Kidney epithelial cell (primary cell): Measurements from ENCODE around the gene CDH26. TPM values are rescaled to one million over a fixed set of nuclear protein-coding genes. Genes with fewer than 3 reads are reported as not detected.
A peak's percentile ranks its signal among the peaks of the same experiment; 100 is the strongest.

Experiments
- DNase-seq: peaks from one replicate; pipeline ENCODE4 v3.0.0-alpha.2; 2010; ENCODE audit warnings: low read depth
- H3K27me3 ChIP-seq: 2 replicates; pipeline ENCODE4 v1.6.0; 2011; ENCODE audit warnings: low read length; ENCODE audit not compliant: control insufficient read depth, insufficient read depth
- H3K36me3 ChIP-seq: 2 replicates; pipeline ENCODE4 v1.5.1; 2011; ENCODE audit warnings: low read length; ENCODE audit not compliant: control insufficient read depth, insufficient read depth
- H3K4me3 ChIP-seq: 2 replicates; pipeline ENCODE4 v1.5.1; 2011; ENCODE audit warnings: low read depth, mild to moderate bottlenecking, control low read depth, low read length
- CTCF ChIP-seq: IDR thresholded peaks from 2 replicates; pipeline ENCODE4 v1.5.1; 2011; ENCODE audit warnings: mild to moderate bottlenecking, moderate library complexity, low read length, control low read depth, inconsistent platforms; ENCODE audit not compliant: insufficient read depth, poor library complexity, severe bottlenecking
- total RNA-seq: library from RNA; depleted of rRNA; stranded (reverse); fragments of >200 nt; gene quantifications from 2 replicates; pipeline ENCODE4 v1.2.3, GENCODE V29; 2015

Gene CDH26
- total RNA-seq, 1 donor from 2014 or later = 0.29 TPM

GRCh38 chr20:59988141-59988540 lies 29.9 kb downstream of the CDH26 start:
- Histone ChIP-seq H3K4me3 (no peak overlapping the region), H3K36me3 (no peaks in the 10 kb centered on the region), H3K27me3 (no peaks in the 10 kb centered on the region)
- peak; percentile 63 for DNase-seq
- TF ChIP-seq CTCF = no peak

- no peak for DNase-seq
- Histone ChIP-seq H3K36me3 (no peaks in the 10 kb centered on the region), H3K4me3 (no peak overlapping the region), H3K27me3 (no peaks in the 10 kb centered on the region)
- no peak for TF ChIP-seq CTCF
Measured at GRCh38 chr20:59992526-59993084, 34.4 kb downstream of the CDH26 start.

GRCh38 chr20:59993736-59994430 lies 35.7 kb downstream of the CDH26 start:
- no peaks in the 10 kb centered on the region for H3K36me3 ChIP-seq
- no peaks in the 10 kb centered on the region for H3K27me3 ChIP-seq
- no peak for TF ChIP-seq CTCF
- DNase-seq = no peak
- H3K4me3 ChIP-seq = no peak overlapping the region

- TF ChIP-seq CTCF = no peak
- H3K4me3 ChIP-seq = no peak overlapping the region
- no peaks in the 10 kb centered on the region for H3K36me3 ChIP-seq
- H3K27me3 ChIP-seq = no peaks in the 10 kb centered on the region
- DNase-seq = no peak
Measured at GRCh38 chr20:59994697-59995122, 36.5 kb downstream of the CDH26 start.

GRCh38 chr20:59996108-59996507 lies 37.9 kb downstream of the CDH26 start:
- H3K36me3 ChIP-seq = no peaks in the 10 kb centered on the region
- no peak for TF ChIP-seq CTCF
- H3K4me3 ChIP-seq = no peak overlapping the region
- H3K27me3 ChIP-seq = no peaks in the 10 kb centered on the region
- no peak for DNase-seq

- TF ChIP-seq CTCF = no peak
- H3K4me3 ChIP-seq = no peak overlapping the region
- H3K27me3 ChIP-seq = no peaks in the 10 kb centered on the region
- H3K36me3 ChIP-seq = no peaks in the 10 kb centered on the region
- no peak for DNase-seq
Measured at GRCh38 chr20:59997896-59998295, 39.7 kb downstream of the CDH26 start.
